ENCODE measurements around the gene UBE4A. TPM values are rescaled to one million over a fixed set of nuclear protein-coding genes. Genes with fewer than 3 reads are reported as not detected.

The UBE4A gene
- total RNA-seq, 1 donor from 2014 or later: 44.1 TPM

- intact Hi-C loops (cut with micrococcal nuclease): loop anchor here (5.0 kb wide), 3 partner anchors 61 to 124 kb away; partner anchors contain the start of genes ATP5MG and MPZL3
Measured at GRCh38 chr11:118341261-118341660, 18.1 kb upstream of the UBE4A start.

- intact Hi-C loops (cut with micrococcal nuclease): loop anchor here (1.0 to 5.0 kb wide), 7 partner anchors 37 to 339 kb away; partner anchors contain the start of genes ATP5MG, KMT2A and MPZL3
Measured at GRCh38 chr11:118341815-118342489, 17.4 kb upstream of the UBE4A start.

GRCh38 chr11:118342503-118343161, 16.8 kb upstream of the UBE4A start, which contains the start of gene CD3D:
Gene CD3D, minus strand, starts transcription at chr11:118342705. Its CDS starts 98 bp downstream, at chr11:118342607.
- intact Hi-C loops (cut with micrococcal nuclease): loop anchor here (1.0 to 5.0 kb wide), 7 partner anchors 37 to 340 kb away; partner anchors contain the start of genes ATP5MG, KMT2A and MPZL3

GRCh38 chr11:118343248-118343647, 16.2 kb upstream of the UBE4A start:
- intact Hi-C loops (cut with micrococcal nuclease): loop anchor here (2.0 to 5.0 kb wide), 6 partner anchors 59 to 340 kb away; partner anchors contain the start of genes ATP5MG, KMT2A and MPZL3

- intact Hi-C loops (cut with micrococcal nuclease): loop anchor here (1.0 to 5.0 kb wide), 8 partner anchors 9 to 341 kb away; partner anchors contain the start of genes ATP5MG, KMT2A, MPZL3 and UBE4A
Measured at GRCh38 chr11:118343981-118344515, 15.4 kb upstream of the UBE4A start, which contains the start of gene CD3G. Gene CD3G, plus strand, starts transcription at chr11:118344344. Its CDS starts 80 bp downstream, at chr11:118344424.

- intact Hi-C loops (cut with micrococcal nuclease): no loop called here
Measured at GRCh38 chr11:118349475-118349874, 9.9 kb upstream of the UBE4A start.

GRCh38 chr11:118353084-118353710, 6.2 kb upstream of the UBE4A start:
- intact Hi-C loops (cut with micrococcal nuclease): loop anchor here (1.0 to 2.0 kb wide), 3 partner anchors 9 to 155 kb away; partner anchors contain the start of gene CD3G

- intact Hi-C loops (cut with micrococcal nuclease): loop anchor here (2.0 to 5.0 kb wide), 4 partner anchors 43 to 213 kb away; partner anchors contain the start of genes ATP5MG, IFT46 and KMT2A
Measured at GRCh38 chr11:118358071-118358470, 1.3 kb upstream of the UBE4A start.

- intact Hi-C loops (cut with micrococcal nuclease): no loop called here
Measured at GRCh38 chr11:118364956-118365615, 5.7 kb downstream of the UBE4A start.

GRCh38 chr11:118366287-118366686, 6.9 kb downstream of the UBE4A start:
- intact Hi-C loops (cut with micrococcal nuclease): no loop called here

GRCh38 chr11:118370774-118371173, 11.4 kb downstream of the UBE4A start:
- intact Hi-C loops (cut with micrococcal nuclease): no loop called here

- intact Hi-C loops (cut with micrococcal nuclease): no loop called here
Measured at GRCh38 chr11:118373263-118373662, 13.9 kb downstream of the UBE4A start.

- intact Hi-C loops (cut with micrococcal nuclease): no loop called here
Measured at GRCh38 chr11:118373871-118374270, 14.5 kb downstream of the UBE4A start.

- intact Hi-C loops (cut with micrococcal nuclease): no loop called here
Measured at GRCh38 chr11:118374729-118375128, 15.3 kb downstream of the UBE4A start.

- intact Hi-C loops (cut with micrococcal nuclease): no loop called here
Measured at GRCh38 chr11:118375978-118376377, 16.6 kb downstream of the UBE4A start.

GRCh38 chr11:118379497-118379896, 20.1 kb downstream of the UBE4A start:
- intact Hi-C loops (cut with micrococcal nuclease): no loop called here

- intact Hi-C loops (cut with micrococcal nuclease): no loop called here
Measured at GRCh38 chr11:118380571-118380970, 21.2 kb downstream of the UBE4A start.

- intact Hi-C loops (cut with micrococcal nuclease): no loop called here
Measured at GRCh38 chr11:118382954-118383353, 23.6 kb downstream of the UBE4A start.

GRCh38 chr11:118383657-118384056, 24.3 kb downstream of the UBE4A start:
- intact Hi-C loops (cut with micrococcal nuclease): no loop called here

- intact Hi-C loops (cut with micrococcal nuclease): loop anchor here (5.0 kb wide), 2 partner anchors 169 to 176 kb away; partner anchors contain the start of genes ARCN1 and JAML
Measured at GRCh38 chr11:118396097-118396501, 36.7 kb downstream of the UBE4A start.

Data from T-helper 2 cell treated with Interferon-gamma antibody and Interleukin-4, amounts not matched to agents 100 ng/mL and 5 ng/mL, for 36 hours (primary cell).